Gastroesophageal sphincter (tissue), 3 donors: Measurements from ENCODE around the gene HADHA.

Experiments
- EP300 ChIP-seq: sonication (generic); formaldehyde crosslinking; IDR thresholded peaks from one replicate; pipeline ENCODE4 v1.6.1; 2017; ENCODE audit warnings: antibody characterized with exemption, mild to moderate bottlenecking
- POLR2AphosphoS5 ChIP-seq: sonication (generic); formaldehyde crosslinking; IDR thresholded peaks from one replicate; pipeline ENCODE4 v1.6.1; 2017; ENCODE audit warnings: antibody characterized with exemption
- TF ChIP-seq, protein P1 (sequence below), 4 experiments: fragments of 200-600 bp in 2 of 4; fragments of 450-650 bp in 2 of 4; sonication (generic) in 1 of 4; IDR thresholded peaks; one replicate each; pipeline ENCODE4 v1.5.1; 2017 to 2019; ENCODE audit warnings: antibody characterized with exemption in 4 of 4, mild to moderate bottlenecking in 2 of 4, moderate library complexity in 2 of 4

DNA sequence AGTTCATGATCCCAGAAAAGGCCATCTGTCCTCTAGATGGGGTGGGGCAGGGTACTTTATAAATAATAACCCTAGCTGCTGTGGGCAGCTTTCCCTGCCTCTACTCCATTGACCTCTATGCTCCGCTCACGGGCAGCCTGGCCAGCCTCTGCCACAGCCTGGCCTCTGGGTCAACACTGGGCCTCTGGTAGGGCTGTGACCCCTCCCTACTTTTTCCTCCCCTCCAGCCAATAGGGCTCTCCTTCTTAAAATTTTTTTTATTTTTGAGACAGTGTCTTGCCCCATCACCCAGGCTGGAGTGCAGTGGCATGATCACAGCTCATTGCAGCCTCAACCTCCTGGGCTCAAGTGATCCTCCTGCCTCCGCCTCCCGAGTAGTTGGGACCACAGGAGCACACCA lies 75.6 kb downstream of the HADHA start:
- TF ChIP-seq, protein P1, sequence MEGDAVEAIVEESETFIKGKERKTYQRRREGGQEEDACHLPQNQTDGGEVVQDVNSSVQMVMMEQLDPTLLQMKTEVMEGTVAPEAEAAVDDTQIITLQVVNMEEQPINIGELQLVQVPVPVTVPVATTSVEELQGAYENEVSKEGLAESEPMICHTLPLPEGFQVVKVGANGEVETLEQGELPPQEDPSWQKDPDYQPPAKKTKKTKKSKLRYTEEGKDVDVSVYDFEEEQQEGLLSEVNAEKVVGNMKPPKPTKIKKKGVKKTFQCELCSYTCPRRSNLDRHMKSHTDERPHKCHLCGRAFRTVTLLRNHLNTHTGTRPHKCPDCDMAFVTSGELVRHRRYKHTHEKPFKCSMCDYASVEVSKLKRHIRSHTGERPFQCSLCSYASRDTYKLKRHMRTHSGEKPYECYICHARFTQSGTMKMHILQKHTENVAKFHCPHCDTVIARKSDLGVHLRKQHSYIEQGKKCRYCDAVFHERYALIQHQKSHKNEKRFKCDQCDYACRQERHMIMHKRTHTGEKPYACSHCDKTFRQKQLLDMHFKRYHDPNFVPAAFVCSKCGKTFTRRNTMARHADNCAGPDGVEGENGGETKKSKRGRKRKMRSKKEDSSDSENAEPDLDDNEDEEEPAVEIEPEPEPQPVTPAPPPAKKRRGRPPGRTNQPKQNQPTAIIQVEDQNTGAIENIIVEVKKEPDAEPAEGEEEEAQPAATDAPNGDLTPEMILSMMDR (IDR thresholded peaks at IDR 0.05) = no peak
- TF ChIP-seq EP300 = no peak
- no peak for TF ChIP-seq POLR2AphosphoS5
